Measurements from ENCODE around the gene SH3BP4. TPM values are rescaled to one million over a fixed set of nuclear protein-coding genes. Genes with fewer than 3 reads are reported as not detected.

Gene SH3BP4
- total RNA-seq, 2 experiments from 2014 or later, result 0.06 TPM; not detected in 1

- Histone ChIP-seq H3K27ac (ENCODE audit: low read depth, low read length, poor library complexity, severe bottlenecking) (no peak overlapping the region), H3K4me2 (ENCODE audit: low read length) (no peak overlapping the region), H3K79me2 (ENCODE audit: insufficient read depth, low read depth, low read length) (no peaks in the 10 kb centered on the region), H4K20me1 (ENCODE audit: insufficient read depth, low read length) (no peaks in the 10 kb centered on the region), H3K4me1 (ENCODE audit: insufficient read depth, low read length, poor library complexity, severe bottlenecking) (peaks cover 30% of the 10 kb centered on the region), H3K36me3 (ENCODE audit: insufficient read depth, low read length) (no peaks in the 10 kb centered on the region), H3K9me3 (ENCODE audit: low read length) (no peaks in the 10 kb centered on the region), H3K4me3 (ENCODE audit: low read depth, low read length, poor library complexity, severe bottlenecking) (no peak overlapping the region), H2AFZ (ENCODE audit: low read length) (no peak overlapping the region), H3K9me2 (ENCODE audit: insufficient read depth, low read length) (no peaks in the 10 kb centered on the region)
- no TSS peak for BruUV-seq (replicated peaks)
- TF ChIP-seq EZH2phosphoT487 (IDR thresholded peaks at IDR 0.05; ENCODE audit: borderline replicate concordance, low read depth, low read length) (no peak), CTCF (conservative IDR thresholded peaks at IDR 0.05; ENCODE audit: low read length) (no peak)
- ChIA-PET CTCF (ENCODE audit: unreplicated experiment) (no interaction called here), POLR2A (no interaction called here)
- intact Hi-C loops (cut with micrococcal nuclease; ENCODE audit: unreplicated experiment), result no loop called here
- no peak for DNase-seq (ENCODE audit: low spot score)
These were observed 96.7 kb downstream of the SH3BP4 start for GRCh38 chr2:235048549-235048948.

GRCh38 chr2:235049069-235049468 is 97.3 kb downstream of the SH3BP4 start:
- ChIA-PET POLR2A (no interaction called here), CTCF (ENCODE audit: unreplicated experiment) (no interaction called here)
- TF ChIP-seq EZH2phosphoT487 (IDR thresholded peaks at IDR 0.05; ENCODE audit: borderline replicate concordance, low read depth, low read length) (no peak), CTCF (conservative IDR thresholded peaks at IDR 0.05; ENCODE audit: low read length) (no peak)
- Histone ChIP-seq H4K20me1 (ENCODE audit: insufficient read depth, low read length) (no peaks in the 10 kb centered on the region), H3K9me3 (ENCODE audit: low read length) (no peaks in the 10 kb centered on the region), H3K4me1 (ENCODE audit: insufficient read depth, low read length, poor library complexity, severe bottlenecking) (peaks cover 28% of the 10 kb centered on the region), H3K9me2 (ENCODE audit: insufficient read depth, low read length) (no peaks in the 10 kb centered on the region), H3K79me2 (ENCODE audit: insufficient read depth, low read depth, low read length) (no peaks in the 10 kb centered on the region), H3K4me3 (ENCODE audit: low read depth, low read length, poor library complexity, severe bottlenecking) (no peak overlapping the region), H3K36me3 (ENCODE audit: insufficient read depth, low read length) (no peaks in the 10 kb centered on the region), H3K4me2 (ENCODE audit: low read length) (no peak overlapping the region), H3K27ac (ENCODE audit: low read depth, low read length, poor library complexity, severe bottlenecking) (no peak overlapping the region), H2AFZ (ENCODE audit: low read length) (no peak overlapping the region)
- intact Hi-C loops (cut with micrococcal nuclease; ENCODE audit: unreplicated experiment), result no loop called here
- BruUV-seq (replicated peaks), result no TSS peak
- DNase-seq (ENCODE audit: low spot score), result no peak

GRCh38 chr2:235049719-235050118 is 97.9 kb downstream of the SH3BP4 start:
- TF ChIP-seq EZH2phosphoT487 (IDR thresholded peaks at IDR 0.05; ENCODE audit: borderline replicate concordance, low read depth, low read length), result no peak
- no peak for TF ChIP-seq CTCF (conservative IDR thresholded peaks at IDR 0.05; ENCODE audit: low read length)
- Histone ChIP-seq H4K20me1 (ENCODE audit: insufficient read depth, low read length) (no peaks in the 10 kb centered on the region), H3K36me3 (ENCODE audit: insufficient read depth, low read length) (no peaks in the 10 kb centered on the region), H3K4me1 (ENCODE audit: insufficient read depth, low read length, poor library complexity, severe bottlenecking) (peaks cover 25% of the 10 kb centered on the region), H3K4me2 (ENCODE audit: low read length) (no peak overlapping the region), H3K4me3 (ENCODE audit: low read depth, low read length, poor library complexity, severe bottlenecking) (no peak overlapping the region), H3K9me3 (ENCODE audit: low read length) (no peaks in the 10 kb centered on the region), H2AFZ (ENCODE audit: low read length) (no peak overlapping the region), H3K79me2 (ENCODE audit: insufficient read depth, low read depth, low read length) (no peaks in the 10 kb centered on the region), H3K9me2 (ENCODE audit: insufficient read depth, low read length) (no peaks in the 10 kb centered on the region), H3K27ac (ENCODE audit: low read depth, low read length, poor library complexity, severe bottlenecking) (no peak overlapping the region)
- intact Hi-C loops (cut with micrococcal nuclease; ENCODE audit: unreplicated experiment), result no loop called here
- no peak for DNase-seq (ENCODE audit: low spot score)
- ChIA-PET POLR2A (no interaction called here), CTCF (ENCODE audit: unreplicated experiment) (no interaction called here)
- BruUV-seq (replicated peaks), result no TSS peak
